ENCODE results near the gene KIF17.

The KIF17 gene

GRCh38 chr1:20711285-20712214 lies 6.3 kb downstream of the KIF17 start:
- no peak for DNase-seq (ENCODE audit: low read depth in 2 of 3, low spot score in 1 of 3)

- DNase-seq (ENCODE audit: low read depth in 2 of 3, low spot score in 1 of 3) = no peak
Measured at GRCh38 chr1:20710469-20711284, 7.1 kb downstream of the KIF17 start.

- no peak for DNase-seq (ENCODE audit: low read depth in 2 of 3, low spot score in 1 of 3)
Measured at GRCh38 chr1:20709868-20710267, 7.9 kb downstream of the KIF17 start.

- DNase-seq (ENCODE audit: low read depth in 2 of 3, low spot score in 1 of 3) = no peak
Measured at GRCh38 chr1:20708891-20709290, 8.9 kb downstream of the KIF17 start.

GRCh38 chr1:20708057-20708456 lies 9.8 kb downstream of the KIF17 start:
- DNase-seq (ENCODE audit: low read depth in 2 of 3, low spot score in 1 of 3) = no peak

- DNase-seq (ENCODE audit: low read depth in 2 of 3, low spot score in 1 of 3) = no peak
Measured at GRCh38 chr1:20706841-20707240, 11.0 kb downstream of the KIF17 start.

GRCh38 chr1:20705203-20705755 lies 12.5 kb downstream of the KIF17 start:
- DNase-seq (ENCODE audit: low read depth in 2 of 3, low spot score in 1 of 3) = no peak

GRCh38 chr1:20704390-20705202 lies 13.2 kb downstream of the KIF17 start:
- DNase-seq (ENCODE audit: low read depth in 2 of 3, low spot score in 1 of 3) = no peak

GRCh38 chr1:20703124-20703756 lies 14.6 kb downstream of the KIF17 start:
- DNase-seq (ENCODE audit: low read depth in 2 of 3, low spot score in 1 of 3) = no peak

GRCh38 chr1:20702416-20702815 lies 15.4 kb downstream of the KIF17 start:
- no peak for DNase-seq (ENCODE audit: low read depth in 2 of 3, low spot score in 1 of 3)

GRCh38 chr1:20701847-20702246 lies 16.0 kb downstream of the KIF17 start:
- DNase-seq (ENCODE audit: low read depth in 2 of 3, low spot score in 1 of 3) = no peak

- no peak for DNase-seq (ENCODE audit: low read depth in 2 of 3, low spot score in 1 of 3)
Measured at GRCh38 chr1:20701446-20701845, 16.4 kb downstream of the KIF17 start.

- DNase-seq (ENCODE audit: low read depth in 2 of 3, low spot score in 1 of 3) = no peak
Measured at GRCh38 chr1:20700636-20701215, 17.1 kb downstream of the KIF17 start.

GRCh38 chr1:20699558-20699957 lies 18.2 kb downstream of the KIF17 start:
- no peak for DNase-seq (ENCODE audit: low read depth in 2 of 3, low spot score in 1 of 3)

- DNase-seq (ENCODE audit: low read depth in 2 of 3, low spot score in 1 of 3) = no peak
Measured at GRCh38 chr1:20698195-20698910, 19.5 kb downstream of the KIF17 start.

GRCh38 chr1:20697563-20697962 lies 20.2 kb downstream of the KIF17 start:
- DNase-seq (ENCODE audit: low read depth in 2 of 3, low spot score in 1 of 3) = no peak

GRCh38 chr1:20696397-20697333 lies 21.1 kb downstream of the KIF17 start:
- peak; percentile 63 to 71 (median 67) for DNase-seq (ENCODE audit: low read depth in 2 of 3, low spot score in 1 of 3)

- DNase-seq (ENCODE audit: low read depth in 2 of 3, low spot score in 1 of 3) = no peak
Measured at GRCh38 chr1:20695515-20695914, 22.3 kb downstream of the KIF17 start.

Measured in stimulated activated CD4-positive, alpha-beta T cell treated with anti-CD3 and anti-CD28 coated beads, Interleukin-12 subunit alpha, Interleukin-12 subunit beta, amount 100 ng/mL, for 48 hours (primary cell).